Endothelial cell (in vitro differentiated cells): ENCODE data around the gene CD244. TPM values are rescaled to one million over a fixed set of nuclear protein-coding genes. Genes with fewer than 3 reads are reported as not detected.
"Not testable (repeated sequence)": the region's sequence is repeated elsewhere in the genome, so short reads cannot be mapped to it uniquely, and the experiment has no call there.

ENCODE experiments used
- DNase-seq: peaks from one replicate; pipeline ENCODE4 v3.0.0; 2021; ENCODE audit warnings: low spot score
- H3K27ac Mint-ChIP-seq: one replicate; pipeline ENCODE4 v1.8.0; 2021; ENCODE audit warnings: mixed read lengths, inconsistent platforms; ENCODE audit not compliant: unreplicated experiment
- H3K27me3 Mint-ChIP-seq: one replicate; pipeline ENCODE4 v1.8.0; 2021; ENCODE audit warnings: mild to moderate bottlenecking, moderate library complexity, mixed read lengths, inconsistent platforms; ENCODE audit not compliant: unreplicated experiment
- H3K36me3 Mint-ChIP-seq: one replicate; pipeline ENCODE4 v1.8.0; 2021; ENCODE audit warnings: mild to moderate bottlenecking, low read depth, mixed read lengths, inconsistent platforms; ENCODE audit not compliant: unreplicated experiment
- H3K4me1 Mint-ChIP-seq: one replicate; pipeline ENCODE4 v1.8.0; 2021; ENCODE audit warnings: mild to moderate bottlenecking, mixed read lengths, inconsistent platforms; ENCODE audit not compliant: unreplicated experiment
- H3K4me3 Mint-ChIP-seq: one replicate; pipeline ENCODE4 v1.8.0; 2021; ENCODE audit warnings: mild to moderate bottlenecking, mixed read lengths, inconsistent platforms; ENCODE audit not compliant: unreplicated experiment
- H3K9me3 Mint-ChIP-seq: one replicate; pipeline ENCODE4 v1.8.0; 2021; ENCODE audit warnings: mixed read lengths, inconsistent platforms; ENCODE audit not compliant: unreplicated experiment
- CTCF ChIP-seq: fragments of 200-600 bp; sonication (generic); IDR thresholded peaks from one replicate; pipeline ENCODE4 v1.5.0; 2021; ENCODE audit warnings: antibody characterized with exemption; ENCODE audit not compliant: unreplicated experiment
- total RNA-seq: library from RNA; stranded (reverse); fragmentation: NEBNext Ultra II Directional; extraction: Animal tissue kit (Norgen Biotek cat#: 25700); gene quantifications from one replicate; pipeline ENCODE4 v1.2.1, GENCODE V29; 2021; ENCODE audit not compliant: unreplicated experiment

The CD244 gene
- total RNA-seq, 1 donor from 2014 or later, result 0.31 TPM

DNA sequence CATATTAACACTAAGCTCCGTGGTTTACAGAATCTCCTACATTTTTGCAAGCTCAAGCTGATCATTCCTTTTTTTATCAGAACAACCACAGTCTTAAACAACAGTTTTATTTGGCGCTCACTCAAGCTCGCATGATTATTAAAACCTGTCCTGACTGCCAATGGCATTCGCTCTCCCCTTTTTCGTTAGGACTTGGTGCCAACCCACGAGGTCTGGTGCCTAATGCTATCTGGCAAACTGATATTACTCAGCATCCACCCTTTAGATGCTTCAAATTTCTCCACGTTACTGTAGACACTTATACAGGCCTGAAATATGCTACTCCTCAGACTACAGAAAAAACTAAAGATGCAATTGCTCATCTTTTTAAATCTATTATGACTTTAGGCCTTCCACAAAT, 45.3 kb upstream of the CD244 start:
- peaks cover 19% of the 10 kb centered on the region for H3K4me1 Mint-ChIP-seq
- no peak for DNase-seq
- no peaks in the 10 kb centered on the region for H3K9me3 Mint-ChIP-seq
- peak overlapping the region; percentile 59 for H3K27ac Mint-ChIP-seq
- no peak overlapping the region for H3K4me3 Mint-ChIP-seq
- TF ChIP-seq CTCF, result no peak
- H3K36me3 Mint-ChIP-seq, result no peaks in the 10 kb centered on the region
- no peaks in the 10 kb centered on the region for H3K27me3 Mint-ChIP-seq

DNA sequence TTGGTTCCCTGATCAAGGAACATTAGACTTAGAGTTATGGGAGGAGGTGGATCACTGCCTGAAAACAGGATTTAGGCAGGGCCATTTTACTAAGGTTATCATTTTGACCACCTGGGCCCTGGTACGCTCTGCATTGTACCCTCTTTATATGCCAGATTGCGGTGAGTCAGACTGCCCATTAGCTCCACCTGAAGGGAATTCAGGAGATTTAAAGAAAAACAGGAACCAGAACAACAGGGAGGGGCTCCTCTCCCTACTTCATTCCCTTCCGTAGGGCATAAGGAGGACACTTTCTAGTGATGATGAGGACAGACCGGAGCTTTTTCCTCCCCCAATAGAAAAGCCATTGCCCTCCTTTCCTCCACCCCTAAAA, 42.9 kb upstream of the CD244 start:
- Mint-ChIP-seq H3K36me3 (no peaks in the 10 kb centered on the region), H3K9me3 (no peaks in the 10 kb centered on the region), H3K4me1 (peaks cover 12% of the 10 kb centered on the region), H3K27me3 (no peaks in the 10 kb centered on the region), H3K27ac (no peak overlapping the region), H3K4me3 (no peak overlapping the region)
- no peak for TF ChIP-seq CTCF
- no peak for DNase-seq

DNA sequence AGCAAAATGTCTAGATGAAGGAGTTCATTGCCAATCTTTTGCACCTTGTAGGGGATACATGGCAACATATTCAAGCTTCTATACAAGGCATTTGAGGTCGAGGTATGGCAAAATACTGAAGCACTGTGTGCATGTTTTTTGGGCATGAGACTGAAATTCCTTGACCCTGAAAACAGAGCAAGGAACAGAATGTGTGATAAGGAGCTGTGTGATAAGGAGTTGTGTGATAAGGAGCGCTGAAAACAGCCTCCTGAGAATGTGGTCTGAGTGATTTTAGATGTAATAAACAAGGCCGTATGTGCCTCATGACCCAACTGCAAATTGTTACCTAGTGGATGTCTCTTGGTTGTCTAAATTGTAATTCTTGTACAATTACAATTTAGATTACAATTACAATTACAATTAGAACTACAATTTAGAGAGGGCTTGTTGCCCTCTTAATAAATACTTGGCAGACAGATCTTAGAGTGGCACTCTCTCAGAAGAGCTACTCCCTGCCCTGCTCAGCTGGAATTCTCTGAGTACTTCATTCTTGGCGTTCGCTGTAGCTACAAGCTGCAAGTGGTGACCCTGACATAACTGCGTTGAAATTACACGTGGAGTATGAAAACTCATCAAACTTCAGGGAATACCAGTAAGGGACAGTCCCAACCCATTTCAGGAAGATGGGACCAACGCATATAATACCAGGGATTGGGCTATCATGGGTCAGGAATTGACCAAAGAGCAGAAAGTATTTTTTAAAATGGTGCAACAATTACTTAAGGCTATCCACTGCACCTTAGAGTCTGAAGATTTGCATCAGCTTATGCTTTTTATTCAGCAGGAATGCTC, 42.3 kb upstream of the CD244 start:
- no peak overlapping the region for H3K4me3 Mint-ChIP-seq

GRCh38 chr1:160902251-160902650, 39.6 kb upstream of the CD244 start:
- H3K27ac Mint-ChIP-seq, H3K36me3 Mint-ChIP-seq, H3K27me3 Mint-ChIP-seq, DNase-seq, H3K9me3 Mint-ChIP-seq, H3K4me3 Mint-ChIP-seq: not testable (repeated sequence)
- peaks cover 21% of the 10 kb centered on the region for H3K4me1 Mint-ChIP-seq

More for the DNA sequence above, 42.3 kb upstream of the CD244 start:
- H3K27me3 Mint-ChIP-seq, result no peaks in the 10 kb centered on the region
- peaks cover 12% of the 10 kb centered on the region for H3K4me1 Mint-ChIP-seq
- H3K36me3 Mint-ChIP-seq, result no peaks in the 10 kb centered on the region
- no peak for TF ChIP-seq CTCF
- H3K27ac Mint-ChIP-seq, result no peak overlapping the region
- no peak for DNase-seq
- no peaks in the 10 kb centered on the region for H3K9me3 Mint-ChIP-seq

DNA sequence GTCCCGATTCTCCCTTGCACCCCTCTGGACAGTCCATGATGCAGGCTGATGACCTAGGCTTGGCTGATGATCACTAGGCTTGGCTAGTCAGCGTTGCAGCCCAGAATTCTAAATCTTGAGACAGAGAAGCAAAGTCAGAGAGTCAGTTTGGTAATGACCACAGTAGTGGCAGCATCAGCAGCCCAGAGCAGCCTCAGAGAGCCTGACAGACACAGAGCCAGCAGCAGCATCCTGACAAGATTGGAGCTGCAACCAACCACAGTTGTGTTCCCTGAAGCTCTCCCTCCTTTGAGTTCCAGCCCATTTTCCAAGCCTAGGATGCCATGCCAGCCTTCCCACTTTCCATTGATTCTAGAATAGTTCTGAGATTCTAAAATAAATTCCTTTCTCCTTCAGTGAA, 39.1 kb upstream of the CD244 start:
- H3K9me3 Mint-ChIP-seq, result no peaks in the 10 kb centered on the region
- no peaks in the 10 kb centered on the region for H3K36me3 Mint-ChIP-seq
- no peak for DNase-seq
- no peaks in the 10 kb centered on the region for H3K27me3 Mint-ChIP-seq
- no peak for TF ChIP-seq CTCF
- H3K27ac Mint-ChIP-seq, result no peak overlapping the region
- no peak overlapping the region for H3K4me3 Mint-ChIP-seq
- H3K4me1 Mint-ChIP-seq, result peaks cover 24% of the 10 kb centered on the region

DNA sequence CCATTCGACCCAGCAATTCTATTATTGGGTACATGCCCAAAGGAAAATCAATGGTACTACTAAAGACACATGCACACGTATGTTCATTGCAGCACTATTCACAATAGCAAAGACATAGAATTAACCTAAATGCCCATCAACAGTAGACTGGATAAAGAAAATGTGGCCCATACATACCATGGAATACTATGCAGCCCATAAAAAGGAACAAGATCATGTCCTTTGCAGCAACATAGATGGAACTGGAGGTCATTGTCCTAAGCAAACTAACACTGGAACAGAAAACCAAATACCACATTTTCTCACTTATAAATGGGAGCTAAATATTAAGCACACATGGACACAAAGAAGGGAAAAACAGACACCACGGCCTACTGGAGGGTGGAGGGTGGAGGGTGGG, 38.0 kb upstream of the CD244 start:
- not testable (repeated sequence) for H3K9me3 Mint-ChIP-seq, H3K27me3 Mint-ChIP-seq, H3K36me3 Mint-ChIP-seq, DNase-seq, H3K27ac Mint-ChIP-seq, H3K4me3 Mint-ChIP-seq
- H3K4me1 Mint-ChIP-seq, result peaks cover 25% of the 10 kb centered on the region

DNA sequence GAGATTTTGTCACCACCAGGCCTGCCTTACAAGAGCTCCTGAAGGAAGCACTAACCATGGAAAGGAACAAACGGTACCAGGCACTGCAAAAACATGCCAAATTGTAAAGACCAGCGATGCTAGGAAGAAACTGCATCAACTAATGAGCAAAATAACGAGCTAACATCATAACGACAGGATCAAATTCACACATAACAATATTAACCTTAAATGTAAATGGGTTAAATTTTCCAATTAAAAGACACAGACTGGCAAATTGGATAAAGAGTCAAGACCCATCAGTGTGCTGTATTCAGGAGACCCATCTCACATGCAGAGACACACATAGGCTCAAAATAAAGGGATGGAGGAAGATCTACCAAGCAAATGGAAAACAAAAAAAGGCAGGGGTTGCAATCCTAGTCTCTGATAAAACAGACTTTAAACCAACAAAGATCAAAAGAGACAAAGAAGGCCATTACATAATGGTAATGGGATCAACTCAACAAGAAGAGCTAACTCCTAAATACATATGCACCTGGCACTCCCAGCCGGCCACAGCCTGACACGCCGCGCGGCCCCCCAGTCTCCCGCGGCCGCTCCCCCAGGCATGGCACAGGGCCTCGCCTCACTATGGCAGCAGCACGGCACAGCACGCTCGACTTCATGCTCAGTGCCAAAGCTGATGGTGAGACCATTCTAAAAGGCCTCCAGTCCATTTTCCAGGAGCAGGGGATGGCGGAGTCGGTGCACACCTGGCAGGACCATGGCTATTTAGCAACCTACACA, 31.9 kb upstream of the CD244 start:
- peaks cover 14% of the 10 kb centered on the region for H3K9me3 Mint-ChIP-seq
- not testable (repeated sequence) for H3K27me3 Mint-ChIP-seq, DNase-seq, H3K36me3 Mint-ChIP-seq, H3K27ac Mint-ChIP-seq, H3K4me3 Mint-ChIP-seq
- H3K4me1 Mint-ChIP-seq, result peaks cover 29% of the 10 kb centered on the region
